Neural crest cell (in vitro differentiated cells): ENCODE measurements around the gene PIGV. TPM values are rescaled to one million over a fixed set of nuclear protein-coding genes. Genes with fewer than 3 reads are reported as not detected.
A peak's percentile ranks its signal among the peaks of the same experiment; 100 is the strongest.

ENCODE experiments used
- DNase-seq: peaks from one replicate; pipeline ENCODE4 v3.0.0; 2021; ENCODE audit warnings: low read depth, mixed read lengths, low spot score
- H3K27ac Mint-ChIP-seq: one replicate; pipeline ENCODE4 v1.8.0; 2021; ENCODE audit warnings: mild to moderate bottlenecking, mixed read lengths; ENCODE audit not compliant: unreplicated experiment
- H3K27me3 Mint-ChIP-seq: 2 replicates; pipeline ENCODE4 v1.8.0; 2021; ENCODE audit warnings: low read depth, mild to moderate bottlenecking, mixed read lengths
- H3K36me3 Mint-ChIP-seq: 2 replicates; pipeline ENCODE4 v1.8.0; 2021; ENCODE audit warnings: low read depth, mild to moderate bottlenecking, mixed read lengths
- H3K4me1 Mint-ChIP-seq: 2 replicates; pipeline ENCODE4 v1.8.0; 2021; ENCODE audit warnings: mixed read lengths
- H3K4me3 Mint-ChIP-seq: one replicate; pipeline ENCODE4 v1.8.0; 2021; ENCODE audit warnings: mild to moderate bottlenecking, mixed read lengths
- H3K9me3 Mint-ChIP-seq: 2 replicates; pipeline ENCODE4 v1.8.0; 2021; ENCODE audit warnings: mixed read lengths
- CTCF ChIP-seq: fragments of 200-600 bp; sonication (generic); conservative IDR thresholded peaks from 2 replicates; pipeline ENCODE4 v1.5.0; 2021; ENCODE audit warnings: antibody characterized with exemption, mild to moderate bottlenecking
- total RNA-seq: library from RNA; stranded (reverse); gene quantifications from 2 replicates; pipeline ENCODE4 v1.2.1, GENCODE V29; 2021

Gene PIGV
- total RNA-seq, 1 donor from 2014 or later: 8.7 TPM

- Mint-ChIP-seq H3K27me3 (no peaks in the 10 kb centered on the region), H3K36me3 (peaks cover 59% of the 10 kb centered on the region), H3K27ac (no peak overlapping the region), H3K4me3 (no peak overlapping the region), H3K9me3 (no peaks in the 10 kb centered on the region), H3K4me1 (peaks cover 7% of the 10 kb centered on the region)
- no peak for DNase-seq
- no peak for TF ChIP-seq CTCF
Observed at GRCh38 chr1:26772687-26773086, 15.1 kb upstream of the PIGV start.

GRCh38 chr1:26774462-26774861 lies 13.3 kb upstream of the PIGV start:
- Mint-ChIP-seq H3K36me3 (peaks cover 60% of the 10 kb centered on the region), H3K27ac (no peak overlapping the region), H3K4me1 (peaks cover 7% of the 10 kb centered on the region), H3K9me3 (no peaks in the 10 kb centered on the region), H3K27me3 (no peaks in the 10 kb centered on the region), H3K4me3 (no peak overlapping the region)
- no peak for TF ChIP-seq CTCF
- no peak for DNase-seq

- DNase-seq: no peak
- H3K27me3 Mint-ChIP-seq: no peaks in the 10 kb centered on the region
- peaks cover 59% of the 10 kb centered on the region for H3K36me3 Mint-ChIP-seq
- no peak overlapping the region for H3K27ac Mint-ChIP-seq
- TF ChIP-seq CTCF: no peak
- peaks cover 7% of the 10 kb centered on the region for H3K4me1 Mint-ChIP-seq
- H3K9me3 Mint-ChIP-seq: no peaks in the 10 kb centered on the region
- peak overlapping the region; percentile 59 for H3K4me3 Mint-ChIP-seq
Observed at GRCh38 chr1:26775666-26776065, 12.1 kb upstream of the PIGV start.

GRCh38 chr1:26779098-26779668 lies 8.6 kb upstream of the PIGV start:
- DNase-seq: no peak
- Mint-ChIP-seq H3K27me3 (no peaks in the 10 kb centered on the region), H3K36me3 (peaks cover 51% of the 10 kb centered on the region), H3K4me1 (peaks cover 25% of the 10 kb centered on the region), H3K9me3 (no peaks in the 10 kb centered on the region), H3K4me3 (no peak overlapping the region), H3K27ac (no peak overlapping the region)
- no peak for TF ChIP-seq CTCF

GRCh38 chr1:26780344-26780957 lies 7.3 kb upstream of the PIGV start:
- no peak for TF ChIP-seq CTCF
- Mint-ChIP-seq H3K36me3 (peaks cover 39% of the 10 kb centered on the region), H3K4me1 (peaks cover 36% of the 10 kb centered on the region), H3K27ac (no peak overlapping the region), H3K4me3 (no peak overlapping the region), H3K9me3 (no peaks in the 10 kb centered on the region), H3K27me3 (no peaks in the 10 kb centered on the region)
- no peak for DNase-seq
